K562 (cell line): ENCODE measurements around the gene UNC5C. TPM values are rescaled to one million over a fixed set of nuclear protein-coding genes. Genes with fewer than 3 reads are reported as not detected.

Experiments used
- AFF1 ChIP-seq, 2 experiments: fragments of 450-650 bp; IDR thresholded peaks; 2 replicates each; pipeline ENCODE4 v1.6.1; 2018; ENCODE audit warnings: mild to moderate bottlenecking in 2 of 2, low read depth in 1 of 2; ENCODE audit not compliant: partially characterized antibody in 2 of 2
- ATF1 ChIP-seq, 2 experiments: fragments of 450-650 bp in 1 of 2; IDR thresholded peaks; 2 replicates each; pipeline ENCODE4 v1.6.1; 2016; ENCODE audit warnings: missing compliant biosample characterization in 1 of 2, missing genetic modification characterization in 1 of 2
- KDM1A ChIP-seq, 2 experiments: fragments of 450-650 bp; IDR thresholded peaks; 2 replicates each; pipeline ENCODE4 v1.6.1; 2016; ENCODE audit warnings: mild to moderate bottlenecking in 2 of 2
- KLF1 ChIP-seq: fragments of 450-650 bp; IDR thresholded peaks from 2 replicates; pipeline ENCODE4 v1.6.1; 2016; ENCODE audit warnings: missing genetic modification characterization, missing compliant biosample characterization
- PHF21A ChIP-seq: fragments of 450-650 bp; IDR thresholded peaks from 2 replicates; pipeline ENCODE4 v1.6.1; 2017; ENCODE audit warnings: low read depth, borderline replicate concordance
- RREB1 ChIP-seq: fragments of 250-450 bp; sonication (Bioruptor Pico); IDR thresholded peaks from 2 replicates; pipeline ENCODE4 v1.4.0; 2020
- ZNF407 ChIP-seq: fragments of 450-650 bp; IDR thresholded peaks from 2 replicates; pipeline ENCODE4 v1.6.1; 2016; ENCODE audit warnings: low read depth
- ZNF512 ChIP-seq: IDR thresholded peaks from 2 replicates; pipeline ENCODE4 v1.6.1; 2016; ENCODE audit warnings: missing genetic modification characterization, missing compliant biosample characterization
- polyA plus RNA-seq, 8 experiments: library from polyadenylated mRNA; depleted of rRNA in 4 of 8; stranded (reverse) in 5 of 8; unstranded in 3 of 8; fragments of >200 nt; fragmentation: Nextera tagmentation in 2 of 8; fragmentation: Illumina TruSeq in 1 of 8; extraction: Ambion mirVana in 2 of 8; extraction: Trizol in 1 of 8; gene quantifications; 2 replicates each; pipeline versions ENCODE4 v1.2.1 to v1.2.3, GENCODE V29; 2011 to 2014; ENCODE audit warnings: inconsistent platforms in 1 of 8, missing spikeins in 1 of 8
- total RNA-seq, 7 experiments: library from RNA; depleted of rRNA in 6 of 7; stranded (reverse); fragments of >200 nt in 6 of 7; fragmentation: Illumina TruSeq in 2 of 7; extraction: Trizol in 2 of 7; gene quantifications; 2 replicates each; pipeline versions ENCODE4 v1.2.1 to v1.2.3, GENCODE V29; 2011 to 2021; ENCODE audit warnings: low replicate concordance in 1 of 7

Gene UNC5C
- total and polyA plus RNA-seq, 9 of the 15 experiments (the other 6 are each of a cell fraction or from before 2014, with no cell fraction given) = under 0.01 to 0.10 (median 0.03) TPM; not detected in 1

GRCh38 chr4:95513022-95513421 lies 35.8 kb downstream of the UNC5C start (continued):
- no peak for TF ChIP-seq ZNF512 (tag)
- no peak for TF ChIP-seq RREB1
- no peak for TF ChIP-seq KDM1A (IDR thresholded peaks at IDR 0.05)
- TF ChIP-seq KLF1 = no peak
- TF ChIP-seq ATF1 (CRISPR knock-in tag; IDR thresholded peaks at IDR 0.05) = no peak
- TF ChIP-seq ATF1 (tag; IDR thresholded peaks at IDR 0.05) = no peak
- no peak for TF ChIP-seq ZNF407
- TF ChIP-seq PHF21A = no peak
- TF ChIP-seq AFF1 (IDR thresholded peaks at IDR 0.05; ENCODE audit: low read depth in 1 of 2, partially characterized antibody in 2 of 2) = no peak
